GM12873 (cell line): ENCODE data around the gene PLA2G3.

Experiments used
- CTCF ChIP-seq: IDR thresholded peaks from 2 replicates; pipeline ENCODE4 v1.5.1; 2012; ENCODE audit warnings: low read depth, mild to moderate bottlenecking, moderate library complexity, low read length, control low read depth; ENCODE audit not compliant: insufficient read depth; ENCODE audit errors: missing control alignments

PLA2G3 gene

DNA sequence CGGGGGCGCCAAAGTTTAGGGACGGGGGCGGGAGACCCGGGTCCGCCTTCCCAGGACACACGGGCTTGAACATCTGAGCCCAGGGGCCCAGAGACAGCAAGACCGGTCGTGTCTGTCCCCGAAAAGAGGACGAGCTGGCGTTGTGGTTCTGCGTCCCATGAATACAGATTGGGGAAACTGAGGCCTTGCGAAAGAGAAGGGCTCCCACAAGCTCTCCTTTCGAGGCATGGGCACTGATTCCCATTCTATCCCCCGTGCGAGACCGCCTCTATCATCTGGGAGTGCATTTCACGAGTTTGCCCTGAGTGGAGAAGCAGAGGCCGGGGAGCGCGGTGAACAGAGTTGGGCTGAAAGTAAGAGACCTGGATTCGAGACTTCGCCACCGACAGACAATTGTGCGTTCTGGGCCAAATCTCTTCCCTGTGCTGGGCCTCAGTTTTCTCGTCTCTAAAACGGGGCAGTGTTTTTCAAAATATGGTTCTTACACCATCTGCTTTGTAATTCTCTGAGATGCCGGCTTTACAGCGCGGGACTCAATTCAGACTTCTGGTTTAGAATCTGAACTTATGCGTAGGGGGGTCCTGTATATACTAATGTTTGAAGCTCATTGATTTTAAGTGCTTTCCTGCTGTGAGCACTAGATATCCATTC, 20.1 kb upstream of the PLA2G3 start:
- TF ChIP-seq CTCF = no peak

DNA sequence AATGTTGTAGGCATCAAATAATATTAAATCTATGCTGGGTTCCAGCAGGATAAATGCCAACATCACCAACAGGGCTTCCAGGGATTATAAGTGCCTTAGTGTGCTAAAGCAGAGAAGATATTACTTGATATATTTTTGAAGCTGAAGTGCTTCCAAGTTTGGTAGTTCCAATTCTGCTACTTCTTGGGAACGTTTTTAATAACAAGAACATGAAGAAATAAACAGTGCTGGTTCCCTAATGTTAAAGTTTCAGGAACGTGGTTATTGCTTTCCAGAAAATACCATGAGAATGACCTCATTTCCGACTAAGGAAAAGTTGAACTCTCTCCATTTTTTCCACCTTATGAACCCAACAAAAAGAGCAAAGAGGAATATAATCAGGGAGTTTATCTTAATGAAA, 15.1 kb upstream of the PLA2G3 start:
- no peak for TF ChIP-seq CTCF

DNA sequence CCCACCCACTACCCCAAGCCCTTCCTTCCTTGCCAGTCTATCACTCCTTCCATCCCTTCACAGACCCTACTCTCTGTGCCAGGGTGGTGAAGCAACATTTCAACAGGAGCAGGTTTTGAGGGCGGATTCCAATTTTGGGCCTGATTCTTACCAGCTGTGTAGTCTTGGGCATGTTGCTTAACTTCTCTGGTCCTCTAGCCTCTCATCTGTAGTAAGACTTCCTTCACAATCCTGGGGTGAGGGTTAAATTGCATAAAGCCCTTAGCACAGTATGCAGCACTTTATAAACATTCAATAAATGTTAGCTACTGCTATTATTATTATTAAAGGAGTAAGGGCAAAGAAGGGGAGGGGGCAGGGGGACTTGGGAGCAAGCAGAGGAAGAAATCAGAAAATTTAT, 14.7 kb upstream of the PLA2G3 start:
- no peak for TF ChIP-seq CTCF

- no peak for TF ChIP-seq CTCF
Observed at GRCh38 chr22:31153357-31153756, 13.0 kb upstream of the PLA2G3 start.

DNA sequence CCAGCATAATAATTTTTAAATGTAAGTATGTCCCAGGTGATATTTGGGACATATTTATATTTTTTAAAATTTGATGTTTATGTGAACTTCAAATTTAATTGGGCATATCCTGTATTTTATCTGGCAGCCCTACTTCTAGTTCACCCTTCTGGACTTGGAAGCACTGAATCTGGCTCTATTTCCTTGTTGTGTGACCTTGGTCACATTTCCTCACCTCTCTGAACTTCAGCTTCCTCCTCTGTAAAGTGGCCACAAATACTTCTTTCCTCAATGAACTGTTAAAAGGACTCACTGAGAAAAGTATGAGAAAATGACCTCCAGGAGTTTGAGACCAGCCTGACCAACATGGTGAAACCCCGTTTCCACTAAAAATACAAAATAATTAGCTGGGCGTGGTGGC, 11.6 kb upstream of the PLA2G3 start:
- TF ChIP-seq CTCF = no peak

GRCh38 chr22:31150615-31151014, 10.3 kb upstream of the PLA2G3 start:
- peak; percentile 49 for TF ChIP-seq CTCF

- peak; percentile 97 for TF ChIP-seq CTCF
Observed at GRCh38 chr22:31148953-31149627, 8.8 kb upstream of the PLA2G3 start.
